PC-9 (cell line): ENCODE measurements around the gene NOP9. TPM values are rescaled to one million over a fixed set of nuclear protein-coding genes. Genes with fewer than 3 reads are reported as not detected.

Source experiments
- BruUV-seq: library from RNA; stranded (reverse); fragments of 400-500 nt; replicated peaks from 2 replicates; lab custom pipeline; 2021; lab: Mats Ljungman, UMichigan
- CTCF ChIA-PET: fragments of 300-600 bp; sonication (Branson Sonifier 250); formaldehyde crosslinking; loops from one replicate; lab custom pipeline; 2022; ENCODE audit warnings: antibody characterized with exemption; lab: Charles Lee
- POLR2A ChIA-PET: fragments of 300-600 bp; sonication (Branson Sonifier 250); formaldehyde crosslinking; loops from one replicate; lab custom pipeline; 2022; ENCODE audit warnings: antibody characterized with exemption; ENCODE audit not compliant: unreplicated experiment; lab: Charles Lee
- DNase-seq, 2 experiments: peaks; one replicate each; pipeline versions ENCODE4 v3.0.0 to v3.0.0-alpha.2; 2015 to 2022; ENCODE audit warnings: mixed read lengths in 1 of 2
- H2AFZ ChIP-seq: fragments of 200-600 bp; sonication (generic); 2 replicates; pipeline ENCODE4 v1.8.1; 2017; ENCODE audit warnings: antibody characterized with exemption
- H3F3A ChIP-seq: fragments of 200-600 bp; sonication (generic); 2 replicates; pipeline ENCODE4 v1.8.1; 2017; ENCODE audit warnings: antibody characterized with exemption, mild to moderate bottlenecking, low read depth; ENCODE audit not compliant: insufficient read depth
- H3K27ac ChIP-seq: fragments of 200-600 bp; sonication (generic); 2 replicates; pipeline ENCODE4 v1.6.1; 2016; ENCODE audit warnings: mixed run types
- H3K27me3 ChIP-seq: fragments of 200-600 bp; sonication (generic); 2 replicates; pipeline ENCODE4 v1.6.1; 2016; ENCODE audit warnings: low read depth, mixed run types; ENCODE audit not compliant: insufficient read depth
- H3K36me3 ChIP-seq: fragments of 200-600 bp; sonication (generic); 2 replicates; pipeline ENCODE4 v1.6.1; 2016; ENCODE audit warnings: low read depth, mixed run types
- H3K4me1 ChIP-seq: fragments of 200-600 bp; sonication (generic); replicated peaks from 2 replicates; pipeline ENCODE4 v1.6.1; 2016; ENCODE audit warnings: mixed run types; ENCODE audit not compliant: insufficient read depth
- H3K4me2 ChIP-seq: fragments of 200-600 bp; sonication (generic); 2 replicates; pipeline ENCODE4 v1.6.1; 2017; ENCODE audit warnings: mixed run types
- H3K4me3 ChIP-seq: fragments of 200-600 bp; sonication (generic); 2 replicates; pipeline ENCODE4 v1.6.1; 2016; ENCODE audit warnings: mixed run types
- H3K79me2 ChIP-seq: fragments of 200-600 bp; sonication (generic); 2 replicates; pipeline ENCODE4 v1.6.1; 2017; ENCODE audit warnings: low read depth, mixed run types
- H3K9me2 ChIP-seq: fragments of 200-600 bp; sonication (generic); 2 replicates; pipeline ENCODE4 v1.8.1; 2017; ENCODE audit warnings: mild to moderate bottlenecking; ENCODE audit not compliant: insufficient read depth
- H3K9me3 ChIP-seq: fragments of 200-600 bp; sonication (generic); 2 replicates; pipeline ENCODE4 v1.8.1; 2016; ENCODE audit warnings: low read depth; ENCODE audit not compliant: insufficient read depth
- H4K20me1 ChIP-seq: fragments of 200-600 bp; sonication (generic); 2 replicates; pipeline ENCODE4 v1.8.1; 2017; ENCODE audit not compliant: insufficient read depth
- EZH2 ChIP-seq: fragments of 200-600 bp; sonication (generic); IDR thresholded peaks from 2 replicates; pipeline ENCODE4 v1.8.0; 2017; ENCODE audit warnings: antibody characterized with exemption, low read depth
- intact Hi-C: fragments of 100-400 bp; cut with micrococcal nuclease; formaldehyde crosslinking; loops from one replicate; pipeline ENCODE4 v1.10.0; 2022; ENCODE audit not compliant: unreplicated experiment
- total RNA-seq: library from RNA; stranded (reverse); gene quantifications from 2 replicates; pipeline ENCODE4 v1.2.3, GENCODE V29; 2021
- TF ChIP-seq, protein P1 (sequence below): fragments of 200-600 bp; sonication (generic); conservative IDR thresholded peaks from 2 replicates; pipeline ENCODE4 v1.6.1; 2017; ENCODE audit warnings: mixed run types, antibody characterized with exemption, mild to moderate bottlenecking, moderate library complexity

The NOP9 gene
- total RNA-seq, 1 experiment from 2014 or later, result 24.4 TPM

DNA sequence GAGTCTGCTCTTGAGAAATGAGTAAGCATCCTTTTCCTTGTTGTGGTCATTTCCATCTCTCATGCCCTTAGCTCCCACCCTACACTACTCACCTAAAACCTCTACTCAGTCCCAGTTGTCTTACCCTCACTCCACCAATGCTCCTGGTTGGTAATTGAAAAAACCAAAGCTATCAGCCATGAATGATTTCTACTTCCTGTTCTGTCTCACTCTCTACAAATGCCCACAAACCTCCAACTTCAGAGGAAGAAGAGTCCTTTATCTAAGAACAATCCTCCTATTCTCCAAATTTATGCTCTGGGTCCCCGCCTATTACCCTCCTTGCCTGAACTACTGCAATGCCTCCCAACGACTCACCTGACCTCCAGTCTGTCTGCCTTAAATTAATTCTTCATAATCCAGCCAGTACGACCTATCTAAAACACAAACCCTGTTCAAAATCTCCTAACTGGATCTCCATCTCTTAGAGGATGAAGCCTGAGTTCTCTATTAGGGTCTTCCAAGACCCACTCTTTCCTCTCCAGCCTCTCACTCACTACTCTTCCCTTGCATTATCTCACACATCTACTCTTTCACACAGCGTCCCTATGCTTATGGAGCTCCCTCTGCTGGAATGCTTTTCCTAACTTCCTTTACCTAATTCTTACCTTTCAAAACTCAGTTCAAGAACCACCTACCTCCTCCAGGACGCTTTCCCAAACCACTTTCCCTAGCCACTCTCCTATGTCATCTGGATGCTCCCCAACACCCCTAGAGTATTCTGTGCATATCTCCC, 2.3 kb upstream of the NOP9 start:
- BruUV-seq, result no TSS peak
- Histone ChIP-seq H3K36me3 (no peaks in the 10 kb centered on the region), H2AFZ (no peak overlapping the region), H3K79me2 (peaks cover 28% of the 10 kb centered on the region), H3K4me3 (no peak overlapping the region), H3F3A (no peaks in the 10 kb centered on the region), H4K20me1 (no peaks in the 10 kb centered on the region), H3K9me2 (no peaks in the 10 kb centered on the region), H3K4me2 (no peak overlapping the region), H3K27ac (no peak overlapping the region), H3K9me3 (no peaks in the 10 kb centered on the region), H3K4me1 (peaks cover 16% of the 10 kb centered on the region), H3K27me3 (no peaks in the 10 kb centered on the region)
- intact Hi-C loops, result loop anchor here (1.0 kb wide), 1 partner anchor 239 kb away; no protein-coding TSS in a partner anchor
- DNase-seq, result no peak
- TF ChIP-seq, protein P1, sequence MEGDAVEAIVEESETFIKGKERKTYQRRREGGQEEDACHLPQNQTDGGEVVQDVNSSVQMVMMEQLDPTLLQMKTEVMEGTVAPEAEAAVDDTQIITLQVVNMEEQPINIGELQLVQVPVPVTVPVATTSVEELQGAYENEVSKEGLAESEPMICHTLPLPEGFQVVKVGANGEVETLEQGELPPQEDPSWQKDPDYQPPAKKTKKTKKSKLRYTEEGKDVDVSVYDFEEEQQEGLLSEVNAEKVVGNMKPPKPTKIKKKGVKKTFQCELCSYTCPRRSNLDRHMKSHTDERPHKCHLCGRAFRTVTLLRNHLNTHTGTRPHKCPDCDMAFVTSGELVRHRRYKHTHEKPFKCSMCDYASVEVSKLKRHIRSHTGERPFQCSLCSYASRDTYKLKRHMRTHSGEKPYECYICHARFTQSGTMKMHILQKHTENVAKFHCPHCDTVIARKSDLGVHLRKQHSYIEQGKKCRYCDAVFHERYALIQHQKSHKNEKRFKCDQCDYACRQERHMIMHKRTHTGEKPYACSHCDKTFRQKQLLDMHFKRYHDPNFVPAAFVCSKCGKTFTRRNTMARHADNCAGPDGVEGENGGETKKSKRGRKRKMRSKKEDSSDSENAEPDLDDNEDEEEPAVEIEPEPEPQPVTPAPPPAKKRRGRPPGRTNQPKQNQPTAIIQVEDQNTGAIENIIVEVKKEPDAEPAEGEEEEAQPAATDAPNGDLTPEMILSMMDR, result peak; percentile 51
- no peak for TF ChIP-seq EZH2
- CTCF ChIA-PET, result interaction anchor here (0.6 to 1.9 kb wide), 2 partner anchors 55 to 82 kb away, joined by 3 to 16 read pairs; partner anchors contain the start of genes MDP1 and TINF2
- POLR2A ChIA-PET, result interaction anchor here (0.6 kb wide), 2 partner anchors 53 to 54 kb away, joined by 8 to 15 read pairs; no protein-coding TSS in a partner anchor

DNA sequence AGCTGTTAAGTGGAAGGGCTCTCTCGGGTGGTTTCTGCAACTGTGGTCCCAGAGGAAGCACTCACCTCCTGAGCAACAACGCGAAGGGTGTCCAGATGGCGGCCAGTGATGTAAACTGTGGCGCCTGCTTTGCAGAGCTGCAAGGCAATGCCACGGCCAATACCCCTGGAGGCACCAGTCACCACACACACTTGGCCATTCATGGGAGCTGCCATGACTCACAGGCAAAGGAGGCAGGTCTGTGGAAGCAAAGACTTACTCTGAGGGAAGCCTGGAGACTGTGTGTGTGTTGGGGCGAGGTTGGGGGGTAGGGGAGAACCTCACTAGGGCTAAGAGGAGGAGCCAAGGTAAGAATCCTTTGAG, 777 bp upstream of the NOP9 start:
- Histone ChIP-seq H3K79me2 (peaks cover 28% of the 10 kb centered on the region), H3K9me3 (no peaks in the 10 kb centered on the region), H3K27ac (peak overlapping the region; percentile 53), H3K9me2 (no peaks in the 10 kb centered on the region), H3K4me1 (peaks cover 16% of the 10 kb centered on the region), H2AFZ (peak overlapping the region; percentile 96), H3K27me3 (no peaks in the 10 kb centered on the region), H3K4me2 (peak overlapping the region; percentile 92), H3K4me3 (peak overlapping the region; percentile 88), H3F3A (no peaks in the 10 kb centered on the region), H3K36me3 (no peaks in the 10 kb centered on the region), H4K20me1 (no peaks in the 10 kb centered on the region)
- ChIA-PET CTCF (interaction anchor here (0.5 to 1.0 kb wide), 3 partner anchors 33 to 80 kb away, joined by 3 to 11 read pairs (median 10); partner anchors contain the start of gene TINF2), POLR2A (interaction anchor here (1.4 kb wide), 1 partner anchor 57 kb away, joined by 19 read pairs; the partner anchor contains the start of gene TINF2)
- intact Hi-C loops, result no loop called here
- no TSS peak for BruUV-seq
- DNase-seq, result peak; percentile 55 to 73
- TF ChIP-seq, protein P1, result no peak
- TF ChIP-seq EZH2, result no peak

DNA sequence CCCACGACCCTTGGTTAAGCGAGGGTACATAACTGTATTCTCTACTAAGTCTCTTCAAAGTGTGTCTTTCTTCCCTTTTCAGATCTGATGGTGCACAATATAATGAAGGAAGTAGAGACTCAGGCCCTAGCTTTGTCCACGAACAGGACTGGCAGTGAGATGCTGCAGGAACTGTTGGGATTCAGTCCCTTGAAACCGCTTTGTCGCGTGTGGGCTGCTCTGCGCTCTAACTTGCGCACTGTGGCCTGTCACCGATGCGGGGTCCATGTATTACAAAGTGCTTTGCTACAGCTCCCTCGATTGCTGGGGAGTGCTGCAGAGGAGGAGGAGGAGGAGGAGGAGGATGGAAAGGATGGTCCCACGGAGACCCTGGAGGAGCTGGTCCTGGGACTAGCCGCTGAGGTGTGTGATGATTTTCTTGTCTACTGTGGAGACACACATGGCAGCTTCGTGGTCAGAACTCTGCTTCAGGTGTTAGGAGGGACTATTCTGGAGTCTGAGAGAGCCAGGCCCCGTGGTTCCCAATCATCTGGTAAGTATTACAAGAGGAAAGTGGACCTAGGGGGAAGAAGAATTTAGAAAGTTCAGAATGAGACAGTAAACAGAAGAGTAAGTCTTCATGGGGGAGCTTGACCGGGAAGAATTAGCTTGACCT, 803 bp downstream of the NOP9 start:
- peaks cover 28% of the 10 kb centered on the region for H3K79me2 ChIP-seq

More for the DNA sequence above, 803 bp downstream of the NOP9 start:
- no TSS peak for BruUV-seq
- Histone ChIP-seq H3K4me3 (peak overlapping the region; percentile 88), H3K4me2 (peak overlapping the region; percentile 92), H3K27ac (peak overlapping the region; percentile 53; the same call in 1 of the 2 replicates), H3F3A (no peaks in the 10 kb centered on the region), H3K4me1 (peaks cover 16% of the 10 kb centered on the region), H3K9me3 (no peaks in the 10 kb centered on the region), H3K9me2 (no peaks in the 10 kb centered on the region), H2AFZ (peak overlapping the region; percentile 96), H4K20me1 (no peaks in the 10 kb centered on the region), H3K27me3 (no peaks in the 10 kb centered on the region), H3K36me3 (no peaks in the 10 kb centered on the region; the same call in 1 of the 2 replicates)
- POLR2A ChIA-PET, result interaction anchor here (0.5 to 1.4 kb wide), 7 partner anchors 13 to 87 kb away, joined by 3 to 19 read pairs (median 3); partner anchors contain the start of genes CHMP4A, MDP1 and TINF2
- no peak for DNase-seq
- TF ChIP-seq EZH2, result no peak
- TF ChIP-seq, protein P1, result no peak
- intact Hi-C loops, result no loop called here
- CTCF ChIA-PET, result interaction anchor here (1.4 kb wide), 1 partner anchor 57 kb away, joined by 4 read pairs; no protein-coding TSS in a partner anchor
